Smooth muscle cell of the brain vasculature (primary cell): ENCODE data around the gene DCLRE1B.
"Not testable (repeated sequence)": the region's sequence is repeated elsewhere in the genome, so short reads cannot be mapped to it uniquely, and the experiment has no call there.

ENCODE experiments used
- DNase-seq: peaks from one replicate; pipeline ENCODE4 v3.0.0-alpha.2; 2012; ENCODE audit warnings: low read depth, low spot score

Gene DCLRE1B

GRCh38 chr1:113947388-113948107, 42.4 kb downstream of the DCLRE1B start:
- DNase-seq, result no peak

DNA sequence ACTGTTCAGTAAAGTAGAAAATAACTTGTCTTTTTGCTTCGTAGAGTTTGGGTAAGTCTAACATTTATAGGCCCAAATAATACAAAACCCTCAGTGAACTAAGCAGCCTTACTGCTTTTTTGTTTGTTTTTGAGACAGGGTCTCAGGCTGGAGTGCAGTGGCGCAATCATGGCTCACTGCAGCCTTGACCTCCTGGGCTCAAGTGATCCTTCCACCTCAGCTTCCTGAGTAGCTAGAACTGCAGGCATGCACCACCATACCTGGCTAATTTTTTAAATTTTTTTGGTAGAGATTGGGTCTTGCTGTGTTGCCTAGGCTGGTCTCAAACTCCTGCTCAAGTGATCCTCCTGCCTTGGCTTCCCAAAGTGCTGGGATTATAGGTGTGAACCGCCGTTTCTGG, 43.0 kb downstream of the DCLRE1B start:
- not testable (repeated sequence) for DNase-seq

GRCh38 chr1:113949007-113949406, 43.9 kb downstream of the DCLRE1B start:
- no peak for DNase-seq

DNA sequence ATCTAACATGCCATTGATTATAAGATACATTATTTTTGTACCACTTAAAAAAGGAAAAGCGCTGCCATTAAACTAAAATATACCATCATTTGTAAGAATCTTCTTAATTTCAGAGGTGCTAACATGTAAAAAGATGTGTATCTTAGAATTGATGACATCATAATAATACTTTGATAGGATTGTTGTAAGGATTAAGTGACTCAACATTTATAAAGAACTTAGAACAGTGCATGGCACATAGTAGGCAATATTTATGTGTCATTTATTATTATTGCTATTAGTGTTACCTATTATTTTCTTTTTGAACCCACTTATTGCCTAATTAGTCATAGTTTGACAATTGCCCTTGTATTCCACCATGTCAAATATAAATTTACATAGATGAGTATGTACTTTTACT, 45.8 kb downstream of the DCLRE1B start:
- DNase-seq, result no peak

DNA sequence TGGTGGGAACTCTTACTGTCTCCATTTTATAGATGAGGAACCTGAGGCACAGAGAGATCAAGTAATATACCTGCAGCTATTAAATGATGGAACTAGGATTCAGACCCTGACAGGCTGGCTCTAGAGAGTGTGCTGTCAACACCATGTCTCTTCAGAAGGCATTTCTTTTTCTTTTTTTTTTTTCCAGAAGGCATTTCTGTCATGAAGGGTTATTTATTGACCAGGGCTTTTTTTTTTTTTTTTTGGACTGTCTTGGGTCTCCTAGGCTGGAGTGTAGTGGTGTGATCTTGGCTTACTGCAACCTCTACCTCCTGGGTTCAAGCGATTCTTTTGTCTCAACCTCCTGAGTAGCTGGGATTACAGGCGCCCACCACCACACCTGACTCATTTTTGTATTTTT, 46.6 kb downstream of the DCLRE1B start:
- no peak for DNase-seq

- DNase-seq, result no peak
These were observed 52.9 kb downstream of the DCLRE1B start for GRCh38 chr1:113957984-113958383.

DNA sequence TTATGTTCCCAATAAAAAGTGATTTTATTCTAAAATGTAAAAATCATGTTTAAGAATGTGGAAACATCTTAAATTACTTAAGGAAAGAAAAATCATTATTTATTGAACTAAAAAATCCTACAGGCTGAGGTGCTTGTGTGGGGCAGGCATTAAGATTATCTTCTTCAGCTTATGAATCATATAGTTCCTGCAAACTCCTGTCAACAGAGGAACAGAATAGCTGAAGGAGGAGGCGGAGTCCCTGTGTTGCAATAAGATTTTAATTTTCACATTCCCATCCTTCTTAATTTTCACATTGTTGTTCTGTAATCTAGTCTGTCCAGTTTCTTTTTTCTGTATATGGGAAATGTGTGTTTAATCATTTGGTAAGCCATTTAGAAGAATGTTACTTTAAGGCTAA, 53.6 kb downstream of the DCLRE1B start:
- no peak for DNase-seq

GRCh38 chr1:113963281-113963906, 58.3 kb downstream of the DCLRE1B start:
- no peak for DNase-seq
